Lower leg skin (tissue), 4 donors: ENCODE data around the gene ALOX15. TPM values are rescaled to one million over a fixed set of nuclear protein-coding genes. Genes with fewer than 3 reads are reported as not detected.
"Not testable (repeated sequence)": the region's sequence is repeated elsewhere in the genome, so short reads cannot be mapped to it uniquely, and the experiment has no call there.

ENCODE experiments used
- DNase-seq, 2 donors: peaks; one replicate each; pipeline ENCODE4 v3.0.0-alpha.2; 2019; ENCODE audit warnings: low spot score in 2 of 2
- H3K4me3 ChIP-seq: fragments of 200-600 bp; sonication (generic); 2 replicates; pipeline ENCODE4 v1.5.1; 2017; ENCODE audit warnings: mild to moderate bottlenecking, low read depth; ENCODE audit not compliant: poor library complexity, severe bottlenecking
- CTCF ChIP-seq, 3 donors: fragments of 450-650 bp; IDR thresholded peaks; one replicate each; pipeline ENCODE4 v1.5.1; 2016; ENCODE audit warnings: antibody characterized with exemption in 3 of 3, mild to moderate bottlenecking in 3 of 3, moderate library complexity in 2 of 3
- POLR2A ChIP-seq, 2 donors: fragments of 450-650 bp; IDR thresholded peaks; one replicate each; pipeline ENCODE4 v1.6.1; 2016 to 2017; ENCODE audit warnings: antibody characterized with exemption in 2 of 2, mild to moderate bottlenecking in 1 of 2, moderate library complexity in 1 of 2
- WGBS, 2 donors: methylation state at CpG; one replicate each; pipeline ENCODE4 v1.1.5; 2018; 5-methylcytosine and 5-hydroxymethylcytosine counted together
- intact Hi-C: fragments of 100-400 bp; cut with DNase I; formaldehyde crosslinking; loops from one replicate; pipeline ENCODE4 v1.15.0; 2023; ENCODE audit warnings: low total_unique reads
- total RNA-seq, 4 donors: library from RNA; depleted of rRNA; stranded (reverse); fragments of >200 nt; gene quantifications; one replicate each; pipeline ENCODE4 v1.1.0, GENCODE V29; 2016

Gene ALOX15
- total RNA-seq, 4 donors from 2014 or later, result 0.54 to 0.68 TPM; not detected in 2

GRCh38 chr17:4592240-4593005 is 49.1 kb downstream of the ALOX15 start:
- TF ChIP-seq CTCF (IDR thresholded peaks at IDR 0.05) (no peak), POLR2A (IDR thresholded peaks at IDR 0.05) (no peak)
- intact Hi-C loops, result no loop called here
- 84 to 87% methylated on average over 11 of the region's 11 CpGs for WGBS, 2 donors
- no peak overlapping the region for H3K4me3 ChIP-seq
- no peak for DNase-seq

GRCh38 chr17:4591529-4591928 is 49.9 kb downstream of the ALOX15 start:
- H3K4me3 ChIP-seq, result no peak overlapping the region
- intact Hi-C loops, result no loop called here
- DNase-seq, result no peak
- TF ChIP-seq CTCF (IDR thresholded peaks at IDR 0.05), result no peak
- 33 to 37% methylated on average over 7 to 12 of the region's 12 CpGs for WGBS, 2 donors

- no peak for DNase-seq
- H3K4me3 ChIP-seq, result no peak overlapping the region
- 48 to 51% methylated on average over 6 to 10 of the region's 10 CpGs for WGBS, 2 donors
- intact Hi-C loops, result no loop called here
- no peak for TF ChIP-seq POLR2A (IDR thresholded peaks at IDR 0.05)
- no peak for TF ChIP-seq CTCF (IDR thresholded peaks at IDR 0.05)
Measured at GRCh38 chr17:4590981-4591453, 50.5 kb downstream of the ALOX15 start.

- 65 to 82% methylated on average over 11 of the region's 11 CpGs for WGBS, 2 donors
- H3K4me3 ChIP-seq, intact Hi-C loops, DNase-seq: not testable (repeated sequence)
Measured at GRCh38 chr17:4590042-4590441, 51.4 kb downstream of the ALOX15 start.

- intact Hi-C loops, result no loop called here
- TF ChIP-seq POLR2A (IDR thresholded peaks at IDR 0.05) (no peak), CTCF (IDR thresholded peaks at IDR 0.05) (no peak)
- no peak for DNase-seq
- WGBS, 2 donors, result 66 to 70% methylated on average over 21 to 22 of the region's 22 CpGs
- H3K4me3 ChIP-seq, result no peak overlapping the region
Measured at GRCh38 chr17:4588898-4589625, 52.4 kb downstream of the ALOX15 start.

- 63 to 75% methylated on average over 10 to 11 of the region's 11 CpGs for WGBS, 2 donors
- TF ChIP-seq POLR2A (IDR thresholded peaks at IDR 0.05) (no peak), CTCF (IDR thresholded peaks at IDR 0.05) (no peak)
- intact Hi-C loops, result no loop called here
- H3K4me3 ChIP-seq, result no peak overlapping the region
- DNase-seq, result no peak
Measured at GRCh38 chr17:4588391-4588790, 53.1 kb downstream of the ALOX15 start.
